Naive thymus-derived CD4-positive, alpha-beta T cell (primary cell): Measurements from ENCODE around the gene GAN. TPM values are rescaled to one million over a fixed set of nuclear protein-coding genes. Genes with fewer than 3 reads are reported as not detected.

ENCODE experiments used
- ATAC-seq: fragments of 150-1000 bp; cut with Tn5 transposase; 2 replicates; pipeline ENCODE4 v1.10.0; 2021; ENCODE audit warnings: mild to moderate bottlenecking, moderate library complexity
- CTCF ChIA-PET: fragments of 350-600 bp; sonication (Branson Sonifier 250); formaldehyde crosslinking; loops from one replicate; lab custom pipeline; 2021; ENCODE audit warnings: antibody characterized with exemption; lab: Charles Lee
- POLR2A ChIA-PET: fragments of 350-600 bp; sonication (Branson Sonifier 250); formaldehyde crosslinking; loops from one replicate; lab custom pipeline; 2021; ENCODE audit warnings: antibody characterized with exemption, inconsistent platforms; lab: Charles Lee
- DNase-seq, 9 donors: peaks; one replicate each; pipeline versions ENCODE4 v3.0.0 to v3.0.0-alpha.2; 2020 to 2022; ENCODE audit warnings: mixed read lengths in 1 of 9
- H3K27ac ChIP-seq: one replicate; pipeline ENCODE4 v1.7.0; 2013; ENCODE audit warnings: mild to moderate bottlenecking, low read depth, low read length, moderate library complexity
- H3K27me3 ChIP-seq, 2 donors: one replicate each; pipeline ENCODE4 v1.7.0; 2013; ENCODE audit warnings: low read length in 2 of 2, mild to moderate bottlenecking in 2 of 2, moderate library complexity in 2 of 2; ENCODE audit not compliant: control insufficient read depth in 2 of 2, insufficient read depth in 2 of 2
- H3K36me3 ChIP-seq, 3 experiments: 1 replicate in 2 of 3; 2 replicates in 1 of 3; pipeline ENCODE4 v1.7.0; 2013; ENCODE audit warnings: low read length in 3 of 3, mild to moderate bottlenecking in 3 of 3, moderate library complexity in 1 of 3; ENCODE audit not compliant: insufficient read depth in 3 of 3, control insufficient read depth in 2 of 3
- H3K4me1 ChIP-seq, 2 donors: one replicate each; pipeline ENCODE4 v1.7.0; 2013; ENCODE audit warnings: low read length in 2 of 2, mild to moderate bottlenecking in 2 of 2, moderate library complexity in 1 of 2; ENCODE audit not compliant: control insufficient read depth in 2 of 2, insufficient read depth in 2 of 2
- H3K4me3 ChIP-seq: 2 replicates; pipeline ENCODE4 v1.7.0; 2013; ENCODE audit warnings: mild to moderate bottlenecking, low read length
- H3K9me3 ChIP-seq, 3 experiments: 1 replicate in 2 of 3; 2 replicates in 1 of 3; pipeline ENCODE4 v1.7.0; 2013; ENCODE audit warnings: low read length in 3 of 3; ENCODE audit not compliant: control insufficient read depth in 2 of 3
- H3K27ac Mint-ChIP-seq, 9 donors: one replicate each; pipeline ENCODE4 v1.8.0; 2020 to 2022; ENCODE audit warnings: mixed read lengths in 9 of 9, mild to moderate bottlenecking in 8 of 9, moderate library complexity in 5 of 9, inconsistent platforms in 2 of 9
- H3K27me3 Mint-ChIP-seq, 5 donors: one replicate each; pipeline ENCODE4 v1.8.0; 2021 to 2022; ENCODE audit warnings: mixed read lengths in 5 of 5, mild to moderate bottlenecking in 1 of 5
- H3K36me3 Mint-ChIP-seq, 5 donors: one replicate each; pipeline ENCODE4 v1.8.0; 2020 to 2022; ENCODE audit warnings: mixed read lengths in 5 of 5, mild to moderate bottlenecking in 3 of 5, inconsistent platforms in 1 of 5
- H3K4me1 Mint-ChIP-seq, 7 donors: one replicate each; pipeline ENCODE4 v1.8.0; 2020 to 2022; ENCODE audit warnings: mixed read lengths in 7 of 7, mild to moderate bottlenecking in 3 of 7, inconsistent platforms in 1 of 7
- H3K4me3 Mint-ChIP-seq, 10 donors: one replicate each; pipeline ENCODE4 v1.8.0; 2020 to 2022; ENCODE audit warnings: mild to moderate bottlenecking in 10 of 10, mixed read lengths in 10 of 10, moderate library complexity in 6 of 10, inconsistent platforms in 2 of 10
- H3K9me3 Mint-ChIP-seq, 11 donors: one replicate each; pipeline ENCODE4 v1.8.0; 2020 to 2022; ENCODE audit warnings: mixed read lengths in 11 of 11, mild to moderate bottlenecking in 4 of 11, inconsistent platforms in 1 of 11, moderate library complexity in 1 of 11
- intact Hi-C, 2 donors: fragments of 100-400 bp; cut with micrococcal nuclease; formaldehyde crosslinking; loops; one replicate each; pipeline ENCODE4 v1.15.1; 2023
- polyA plus RNA-seq, 2 donors: library from polyadenylated mRNA; unstranded; fragments of 300-500 nt; fragmentation: Illumina TruSeq; gene quantifications; one replicate each; pipeline ENCODE4 v1.2.3, GENCODE V29; 2021
- total RNA-seq, 6 experiments: library from RNA in 5 of 6; stranded (reverse) in 5 of 6; gene quantifications; 1 replicate in 5 of 6; 2 replicates in 1 of 6; pipeline ENCODE4 v1.2.3 and lab custom pipeline; 2021 to 2026

GAN gene
- total and polyA plus RNA-seq, 7 experiments from 2014 or later, result 2.3 to 11.3 (median 7.8) TPM

GRCh38 chr16:81275064-81275532 is 39.7 kb upstream of the GAN start:
- Mint-ChIP-seq H3K36me3 (no peaks in the 10 kb centered on the region), H3K27me3 (peaks cover 0 to 9% (median 0%) of the 10 kb centered on the region in 5 donors), H3K27ac (no peak overlapping the region), H3K4me1 (no peaks in the 10 kb centered on the region), H3K4me3 (no peak overlapping the region), H3K9me3 (no peaks in the 10 kb centered on the region)
- no peak overlapping the region for H3K4me3 ChIP-seq
- no peaks in the 10 kb centered on the region for H3K36me3 ChIP-seq
- no peak for DNase-seq
- no peak overlapping the region for H3K27ac ChIP-seq
- POLR2A ChIA-PET, result no interaction called here
- H3K9me3 ChIP-seq, result no peaks in the 10 kb centered on the region
- CTCF ChIA-PET, result no interaction called here
- intact Hi-C loops, result no loop called here
- no peak for ATAC-seq
- no peaks in the 10 kb centered on the region for H3K4me1 ChIP-seq
- H3K27me3 ChIP-seq, result no peaks in the 10 kb centered on the region

GRCh38 chr16:81275795-81276194 is 39.0 kb upstream of the GAN start:
- no peak for DNase-seq
- no peak for ATAC-seq
- H3K27me3 Mint-ChIP-seq, result peaks cover 0 to 9% (median 0%) of the 10 kb centered on the region in 5 donors
- CTCF ChIA-PET, result no interaction called here
- H3K27me3 ChIP-seq, result no peaks in the 10 kb centered on the region
- no peaks in the 10 kb centered on the region for H3K9me3 Mint-ChIP-seq
- no peaks in the 10 kb centered on the region for H3K9me3 ChIP-seq
- H3K4me3 ChIP-seq, result no peak overlapping the region
- no peaks in the 10 kb centered on the region for H3K36me3 Mint-ChIP-seq
- H3K4me1 ChIP-seq, result no peaks in the 10 kb centered on the region
- no peak overlapping the region for H3K27ac Mint-ChIP-seq
- H3K4me3 Mint-ChIP-seq, result no peak overlapping the region
- intact Hi-C loops, result no loop called here
- H3K36me3 ChIP-seq, result no peaks in the 10 kb centered on the region
- no peaks in the 10 kb centered on the region for H3K4me1 Mint-ChIP-seq
- H3K27ac ChIP-seq, result no peak overlapping the region
- POLR2A ChIA-PET, result no interaction called here

GRCh38 chr16:81276323-81276722 is 38.4 kb upstream of the GAN start:
- ChIA-PET POLR2A (no interaction called here), CTCF (interaction anchor here (0.7 kb wide), 1 partner anchor 910 kb away, joined by 4 read pairs; no protein-coding TSS in a partner anchor)
- peaks cover 0 to 8% (median 0%) of the 10 kb centered on the region in 5 donors for H3K27me3 Mint-ChIP-seq
- Histone ChIP-seq H3K27ac (no peak overlapping the region), H3K9me3 (no peaks in the 10 kb centered on the region), H3K27me3 (no peaks in the 10 kb centered on the region), H3K4me1 (no peaks in the 10 kb centered on the region), H3K36me3 (no peaks in the 10 kb centered on the region), H3K4me3 (no peak overlapping the region)
- H3K36me3 Mint-ChIP-seq, result no peaks in the 10 kb centered on the region
- H3K27ac Mint-ChIP-seq, result no peak overlapping the region
- no peak overlapping the region for H3K4me3 Mint-ChIP-seq
- no peaks in the 10 kb centered on the region for H3K4me1 Mint-ChIP-seq
- intact Hi-C loops, result no loop called here
- DNase-seq (no peak), ATAC-seq (no peak)
- H3K9me3 Mint-ChIP-seq, result no peaks in the 10 kb centered on the region

- Mint-ChIP-seq H3K36me3 (no peaks in the 10 kb centered on the region), H3K9me3 (no peaks in the 10 kb centered on the region), H3K4me3 (no peak overlapping the region), H3K27ac (no peak overlapping the region), H3K27me3 (no peaks in the 10 kb centered on the region), H3K4me1 (no peaks in the 10 kb centered on the region)
- no peaks in the 10 kb centered on the region for H3K27me3 ChIP-seq
- H3K27ac ChIP-seq, result no peak overlapping the region
- intact Hi-C loops, result no loop called here
- ChIA-PET CTCF (no interaction called here), POLR2A (no interaction called here)
- H3K9me3 ChIP-seq, result no peaks in the 10 kb centered on the region
- DNase-seq, result no peak
- no peak for ATAC-seq
- H3K36me3 ChIP-seq, result no peaks in the 10 kb centered on the region
- no peaks in the 10 kb centered on the region for H3K4me1 ChIP-seq
- no peak overlapping the region for H3K4me3 ChIP-seq
Measured at GRCh38 chr16:81277541-81278080, 37.2 kb upstream of the GAN start.

- Mint-ChIP-seq H3K27me3 (no peaks in the 10 kb centered on the region), H3K9me3 (no peaks in the 10 kb centered on the region), H3K4me1 (no peaks in the 10 kb centered on the region), H3K27ac (no peak overlapping the region), H3K36me3 (no peaks in the 10 kb centered on the region), H3K4me3 (no peak overlapping the region)
- no peak for ATAC-seq
- no peaks in the 10 kb centered on the region for H3K27me3 ChIP-seq
- H3K4me3 ChIP-seq, result no peak overlapping the region
- ChIA-PET POLR2A (no interaction called here), CTCF (no interaction called here)
- intact Hi-C loops, result no loop called here
- no peaks in the 10 kb centered on the region for H3K9me3 ChIP-seq
- H3K27ac ChIP-seq, result no peak overlapping the region
- DNase-seq, result no peak
- no peaks in the 10 kb centered on the region for H3K36me3 ChIP-seq
- H3K4me1 ChIP-seq, result no peaks in the 10 kb centered on the region
Measured at GRCh38 chr16:81278526-81278925, 36.2 kb upstream of the GAN start.

- intact Hi-C loops, result no loop called here
- Mint-ChIP-seq H3K36me3 (no peaks in the 10 kb centered on the region), H3K9me3 (no peaks in the 10 kb centered on the region), H3K27ac (no peak overlapping the region), H3K4me3 (no peak overlapping the region), H3K4me1 (no peaks in the 10 kb centered on the region), H3K27me3 (no peaks in the 10 kb centered on the region)
- H3K27ac ChIP-seq, result no peak overlapping the region
- H3K4me3 ChIP-seq, result no peak overlapping the region
- H3K36me3 ChIP-seq, result no peaks in the 10 kb centered on the region
- no peaks in the 10 kb centered on the region for H3K9me3 ChIP-seq
- DNase-seq (no peak), ATAC-seq (no peak)
- no peaks in the 10 kb centered on the region for H3K27me3 ChIP-seq
- ChIA-PET CTCF (no interaction called here), POLR2A (no interaction called here)
- no peaks in the 10 kb centered on the region for H3K4me1 ChIP-seq
Measured at GRCh38 chr16:81279392-81279791, 35.4 kb upstream of the GAN start.

- H3K36me3 ChIP-seq, result no peaks in the 10 kb centered on the region
- H3K27me3 ChIP-seq, result no peaks in the 10 kb centered on the region
- no peaks in the 10 kb centered on the region for H3K4me1 ChIP-seq
- no peak overlapping the region for H3K4me3 Mint-ChIP-seq
- H3K27ac Mint-ChIP-seq, result peak overlapping the region in 2 of 9 donors; percentile 13 to 77
- no peaks in the 10 kb centered on the region for H3K27me3 Mint-ChIP-seq
- no peaks in the 10 kb centered on the region for H3K9me3 Mint-ChIP-seq
- ATAC-seq (no peak), DNase-seq (no peak)
- H3K4me1 Mint-ChIP-seq, result no peaks in the 10 kb centered on the region
- no peak overlapping the region for H3K4me3 ChIP-seq
- H3K27ac ChIP-seq, result no peak overlapping the region
- H3K9me3 ChIP-seq, result no peaks in the 10 kb centered on the region
- no peaks in the 10 kb centered on the region for H3K36me3 Mint-ChIP-seq
- POLR2A ChIA-PET, result no interaction called here
- CTCF ChIA-PET, result no interaction called here
- intact Hi-C loops, result no loop called here
Measured at GRCh38 chr16:81280393-81280792, 34.4 kb upstream of the GAN start.
